Measurements from ENCODE around the gene BTBD7.

DNA sequence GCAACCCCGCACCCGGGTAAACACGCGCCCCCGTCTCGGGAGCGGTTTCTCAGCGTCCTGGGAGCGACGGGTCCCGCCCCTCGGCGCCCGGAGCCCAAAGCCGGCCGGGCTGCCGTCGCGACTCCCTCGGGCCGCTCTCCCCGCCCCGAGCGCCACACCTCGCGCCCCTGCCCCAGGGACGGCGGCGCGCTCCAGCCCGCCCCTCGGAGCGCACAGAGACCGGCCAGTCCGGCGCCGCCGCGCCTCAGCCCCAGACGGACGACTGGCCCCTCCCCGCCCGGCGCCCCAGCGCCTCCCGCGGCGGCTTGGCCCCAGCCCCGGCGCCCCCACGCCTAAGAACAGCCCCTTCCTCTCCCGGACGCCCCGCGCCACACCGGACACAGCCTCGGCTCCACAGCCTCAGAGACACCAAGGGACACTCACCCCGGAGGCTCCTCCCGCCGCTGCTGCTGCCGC is 411 bp downstream of the BTBD7 start:
- TF ChIP-seq, protein P1, sequence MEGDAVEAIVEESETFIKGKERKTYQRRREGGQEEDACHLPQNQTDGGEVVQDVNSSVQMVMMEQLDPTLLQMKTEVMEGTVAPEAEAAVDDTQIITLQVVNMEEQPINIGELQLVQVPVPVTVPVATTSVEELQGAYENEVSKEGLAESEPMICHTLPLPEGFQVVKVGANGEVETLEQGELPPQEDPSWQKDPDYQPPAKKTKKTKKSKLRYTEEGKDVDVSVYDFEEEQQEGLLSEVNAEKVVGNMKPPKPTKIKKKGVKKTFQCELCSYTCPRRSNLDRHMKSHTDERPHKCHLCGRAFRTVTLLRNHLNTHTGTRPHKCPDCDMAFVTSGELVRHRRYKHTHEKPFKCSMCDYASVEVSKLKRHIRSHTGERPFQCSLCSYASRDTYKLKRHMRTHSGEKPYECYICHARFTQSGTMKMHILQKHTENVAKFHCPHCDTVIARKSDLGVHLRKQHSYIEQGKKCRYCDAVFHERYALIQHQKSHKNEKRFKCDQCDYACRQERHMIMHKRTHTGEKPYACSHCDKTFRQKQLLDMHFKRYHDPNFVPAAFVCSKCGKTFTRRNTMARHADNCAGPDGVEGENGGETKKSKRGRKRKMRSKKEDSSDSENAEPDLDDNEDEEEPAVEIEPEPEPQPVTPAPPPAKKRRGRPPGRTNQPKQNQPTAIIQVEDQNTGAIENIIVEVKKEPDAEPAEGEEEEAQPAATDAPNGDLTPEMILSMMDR (conservative IDR thresholded peaks at IDR 0.05) = no peak
- TF ChIP-seq ZFX (IDR thresholded peaks at IDR 0.05) = no peak
